Parathyroid adenoma (tissue), 2 donors: Measurements from ENCODE around the gene VCPKMT.

Source experiments
- H2AFZ ChIP-seq: fragments of 300-600 bp; sonication (generic); one replicate; pipeline ENCODE4 v1.7.0; 2017; ENCODE audit warnings: antibody characterized with exemption, mild to moderate bottlenecking
- H3K27ac ChIP-seq: fragments of 300-600 bp; sonication (generic); one replicate; pipeline ENCODE4 v1.7.0; 2017
- H3K27me3 ChIP-seq: fragments of 300-600 bp; sonication (generic); one replicate; pipeline ENCODE4 v1.7.0; 2017; ENCODE audit warnings: low read length; ENCODE audit not compliant: control insufficient read depth, insufficient read depth
- H3K36me3 ChIP-seq: fragments of 300-600 bp; sonication (generic); one replicate; pipeline ENCODE4 v1.7.0; 2017; ENCODE audit warnings: low read length; ENCODE audit not compliant: control insufficient read depth, insufficient read depth
- H3K4me1 ChIP-seq: fragments of 300-600 bp; sonication (generic); one replicate; pipeline ENCODE4 v1.7.0; 2017; ENCODE audit warnings: control low read depth
- H3K4me2 ChIP-seq: fragments of 300-600 bp; sonication (generic); one replicate; pipeline ENCODE4 v1.7.0; 2017; ENCODE audit warnings: low read length
- H3K4me3 ChIP-seq: fragments of 300-600 bp; sonication (generic); one replicate; pipeline ENCODE4 v1.7.0; 2017; ENCODE audit warnings: low read depth, low read length
- H3K79me2 ChIP-seq: fragments of 300-600 bp; sonication (generic); one replicate; pipeline ENCODE4 v1.7.0; 2017; ENCODE audit warnings: control low read depth
- H3K9ac ChIP-seq: fragments of 300-600 bp; sonication (generic); one replicate; pipeline ENCODE4 v1.7.0; 2017; ENCODE audit warnings: mild to moderate bottlenecking
- H3K9me3 ChIP-seq: fragments of 300-600 bp; sonication (generic); one replicate; pipeline ENCODE4 v1.7.0; 2017; ENCODE audit warnings: low read length; ENCODE audit not compliant: control insufficient read depth
- CTCF ChIP-seq: fragments of 300-600 bp; sonication (generic); IDR thresholded peaks from one replicate; pipeline ENCODE4 v1.7.0; 2017; ENCODE audit warnings: antibody characterized with exemption, mild to moderate bottlenecking
- donor health status: primary hyperparathyroidism.

The VCPKMT gene

GRCh38 chr14:50089208-50089607 is 27.2 kb downstream of the VCPKMT start:
- Histone ChIP-seq H3K4me2 (no peak overlapping the region), H3K27ac (no peak overlapping the region), H3K27me3 (no peaks in the 10 kb centered on the region), H3K9ac (no peak overlapping the region), H3K36me3 (no peaks in the 10 kb centered on the region), H3K4me1 (no peaks in the 10 kb centered on the region), H3K4me3 (no peak overlapping the region), H3K9me3 (no peaks in the 10 kb centered on the region), H3K79me2 (no peaks in the 10 kb centered on the region), H2AFZ (no peak overlapping the region)
- no peak for TF ChIP-seq CTCF

GRCh38 chr14:50088731-50089130 is 27.6 kb downstream of the VCPKMT start:
- H3K36me3 ChIP-seq, result no peaks in the 10 kb centered on the region
- no peak overlapping the region for H3K27ac ChIP-seq
- H3K9ac ChIP-seq, result no peak overlapping the region
- H2AFZ ChIP-seq, result no peak overlapping the region
- H3K4me1 ChIP-seq, result no peaks in the 10 kb centered on the region
- H3K27me3 ChIP-seq, result no peaks in the 10 kb centered on the region
- no peak overlapping the region for H3K4me2 ChIP-seq
- no peaks in the 10 kb centered on the region for H3K79me2 ChIP-seq
- no peak for TF ChIP-seq CTCF
- no peak overlapping the region for H3K4me3 ChIP-seq
- H3K9me3 ChIP-seq, result no peaks in the 10 kb centered on the region

- no peaks in the 10 kb centered on the region for H3K9me3 ChIP-seq
- H3K4me2 ChIP-seq, result no peak overlapping the region
- H3K79me2 ChIP-seq, result no peaks in the 10 kb centered on the region
- H3K4me3 ChIP-seq, result no peak overlapping the region
- no peaks in the 10 kb centered on the region for H3K27me3 ChIP-seq
- no peak for TF ChIP-seq CTCF
- no peak overlapping the region for H3K27ac ChIP-seq
- no peaks in the 10 kb centered on the region for H3K4me1 ChIP-seq
- no peaks in the 10 kb centered on the region for H3K36me3 ChIP-seq
- no peak overlapping the region for H3K9ac ChIP-seq
- H2AFZ ChIP-seq, result no peak overlapping the region
Measured at GRCh38 chr14:50088117-50088515, 28.3 kb downstream of the VCPKMT start.

GRCh38 chr14:50087341-50088116 is 28.8 kb downstream of the VCPKMT start:
- Histone ChIP-seq H3K4me2 (no peak overlapping the region), H3K36me3 (no peaks in the 10 kb centered on the region), H3K4me1 (no peaks in the 10 kb centered on the region), H3K9ac (no peak overlapping the region), H3K27ac (no peak overlapping the region), H3K79me2 (no peaks in the 10 kb centered on the region), H3K9me3 (no peaks in the 10 kb centered on the region), H3K27me3 (no peaks in the 10 kb centered on the region), H3K4me3 (no peak overlapping the region), H2AFZ (no peak overlapping the region)
- no peak for TF ChIP-seq CTCF

- Histone ChIP-seq H3K36me3 (no peaks in the 10 kb centered on the region), H3K9ac (no peak overlapping the region), H2AFZ (no peak overlapping the region), H3K4me2 (no peak overlapping the region), H3K27me3 (no peaks in the 10 kb centered on the region), H3K79me2 (no peaks in the 10 kb centered on the region), H3K27ac (no peak overlapping the region), H3K4me3 (no peak overlapping the region), H3K4me1 (no peaks in the 10 kb centered on the region), H3K9me3 (no peaks in the 10 kb centered on the region)
- no peak for TF ChIP-seq CTCF
Measured at GRCh38 chr14:50086321-50086711, 30.1 kb downstream of the VCPKMT start.
